Posterior cingulate gyrus (tissue), 11 donors: Measurements from ENCODE around the gene NOP9.
A peak's percentile ranks its signal among the peaks of the same experiment; 100 is the strongest.

ENCODE experiments used
- DNase-seq, 10 donors: peaks; one replicate each; pipeline versions ENCODE4 v3.0.0 to v3.0.0-alpha.2; 2020 to 2021; ENCODE audit warnings: mixed read lengths in 3 of 10
- intact Hi-C: fragments of 100-400 bp; cut with DNase I; formaldehyde crosslinking; loops from one replicate; pipeline ENCODE4 v1.15.1; 2023

The NOP9 gene, protein sequence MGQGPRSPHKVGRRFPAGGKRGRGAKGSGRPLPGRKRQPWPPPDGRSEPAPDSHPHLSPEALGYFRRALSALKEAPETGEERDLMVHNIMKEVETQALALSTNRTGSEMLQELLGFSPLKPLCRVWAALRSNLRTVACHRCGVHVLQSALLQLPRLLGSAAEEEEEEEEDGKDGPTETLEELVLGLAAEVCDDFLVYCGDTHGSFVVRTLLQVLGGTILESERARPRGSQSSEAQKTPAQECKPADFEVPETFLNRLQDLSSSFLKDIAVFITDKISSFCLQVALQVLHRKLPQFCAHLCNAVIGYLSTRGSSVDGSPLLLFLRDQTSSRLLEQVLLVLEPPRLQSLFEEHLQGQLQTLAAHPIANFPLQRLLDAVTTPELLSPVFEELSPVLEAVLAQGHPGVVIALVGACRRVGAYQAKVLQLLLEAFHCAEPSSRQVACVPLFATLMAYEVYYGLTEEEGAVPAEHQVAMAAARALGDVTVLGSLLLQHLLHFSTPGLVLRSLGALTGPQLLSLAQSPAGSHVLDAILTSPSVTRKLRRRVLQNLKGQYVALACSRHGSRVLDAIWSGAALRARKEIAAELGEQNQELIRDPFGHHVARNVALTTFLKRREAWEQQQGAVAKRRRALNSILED

DNA sequence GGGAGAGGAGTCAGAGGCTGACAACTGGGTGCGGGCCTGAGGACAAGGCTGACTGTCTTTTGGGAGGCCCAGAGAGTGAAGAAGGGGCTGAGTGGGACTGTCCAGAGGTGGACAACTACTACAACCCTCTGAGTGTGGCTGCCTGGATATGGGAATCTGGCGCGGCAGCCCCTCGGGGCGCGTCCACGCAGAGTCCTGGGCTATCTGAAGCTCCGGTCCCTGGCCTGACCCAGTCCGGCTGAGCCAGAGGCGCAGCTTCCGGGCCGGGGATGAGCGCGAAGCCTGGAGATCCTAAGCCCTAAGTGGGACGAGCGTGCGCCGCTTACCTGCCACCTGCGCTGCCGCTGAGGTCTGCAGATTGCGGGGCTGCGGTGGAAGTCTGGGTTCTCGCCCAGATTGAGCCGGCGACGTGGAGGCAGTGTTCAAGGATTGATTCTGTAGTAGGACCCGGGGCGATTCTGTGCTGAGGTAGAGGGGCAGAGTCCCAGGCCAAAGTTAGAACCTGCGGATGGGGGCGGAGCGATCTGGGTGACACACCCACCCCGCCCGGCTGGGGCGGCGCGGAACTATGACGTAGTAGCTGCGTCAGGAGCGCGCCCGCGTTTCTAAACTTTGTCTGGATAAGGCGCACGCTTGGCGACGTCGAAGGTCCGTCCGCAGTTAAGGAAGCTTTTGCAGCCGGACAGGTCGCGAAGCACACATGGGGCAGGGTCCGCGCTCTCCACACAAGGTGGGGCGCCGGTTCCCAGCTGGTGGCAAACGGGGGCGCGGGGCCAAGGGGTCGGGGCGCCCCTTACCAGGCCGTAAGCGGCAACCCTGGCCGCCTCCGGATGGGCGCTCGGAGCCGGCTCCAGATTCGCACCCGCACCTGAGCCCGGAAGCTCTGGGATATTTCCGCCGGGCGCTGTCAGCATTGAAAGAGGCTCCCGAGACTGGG, at the start of gene NOP9, which contains the start of gene DHRS1:
Gene NOP9, plus strand, starts transcription at position 596 of the 937 bp plus-strand sequence. Its CDS starts 105 bp downstream, at position 701.
Gene DHRS1, minus strand, starts transcription at position 526 of the 937 bp plus-strand sequence. CDS start 674 bp downstream, outside the sequence.
- peak; percentile 85 to 99 (median 92) for DNase-seq
- intact Hi-C loops, result loop anchor here (1.0 kb wide), 1 partner anchor 28 kb away; the partner anchor contains the start of gene RABGGTA

DNA sequence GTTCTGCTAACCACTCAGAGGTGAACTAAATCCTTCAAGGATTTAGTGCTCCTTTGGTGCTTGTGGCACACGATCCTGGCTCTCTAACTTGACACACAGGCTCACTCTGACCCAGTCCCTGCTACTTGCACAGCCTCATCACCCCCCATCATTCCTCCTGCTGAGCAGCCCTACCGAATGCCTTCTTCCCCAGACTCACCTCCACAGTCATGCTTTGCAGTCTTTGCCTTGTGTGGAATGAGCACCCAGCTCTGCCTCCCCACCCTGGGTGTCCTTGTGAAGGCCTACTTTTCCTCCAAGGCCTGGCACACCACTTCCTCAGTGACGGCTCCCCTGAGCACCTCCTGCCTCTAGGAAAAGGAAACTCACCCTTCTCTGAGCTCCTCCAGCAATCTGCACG, 49.3 kb upstream of the NOP9 start:
- DNase-seq, result peak in 1 of 10 donors; percentile 24

DNA sequence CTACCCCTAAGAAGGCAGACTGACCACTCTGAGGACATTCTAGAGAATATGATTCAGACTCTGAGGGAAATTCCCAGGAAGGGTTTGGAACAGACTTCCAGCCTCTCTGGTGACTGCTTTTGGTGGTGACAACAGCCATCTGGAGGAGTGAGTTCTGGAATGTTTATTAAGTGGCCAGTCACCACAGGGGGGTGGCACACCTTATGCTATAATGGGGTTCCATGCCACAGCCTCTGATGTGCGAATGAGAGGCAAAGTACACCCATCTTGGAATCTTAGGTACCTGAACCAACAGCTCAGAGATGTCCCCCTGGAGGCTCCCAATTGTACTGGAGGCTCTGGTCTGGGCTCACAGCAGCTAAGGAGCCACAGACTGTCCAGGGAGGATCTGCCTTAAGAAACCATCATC, 47.8 kb upstream of the NOP9 start:
- DNase-seq, result no peak
- intact Hi-C loops, result no loop called here

More for the DNA sequence above, 49.3 kb upstream of the NOP9 start:
- intact Hi-C loops, result no loop called here

DNA sequence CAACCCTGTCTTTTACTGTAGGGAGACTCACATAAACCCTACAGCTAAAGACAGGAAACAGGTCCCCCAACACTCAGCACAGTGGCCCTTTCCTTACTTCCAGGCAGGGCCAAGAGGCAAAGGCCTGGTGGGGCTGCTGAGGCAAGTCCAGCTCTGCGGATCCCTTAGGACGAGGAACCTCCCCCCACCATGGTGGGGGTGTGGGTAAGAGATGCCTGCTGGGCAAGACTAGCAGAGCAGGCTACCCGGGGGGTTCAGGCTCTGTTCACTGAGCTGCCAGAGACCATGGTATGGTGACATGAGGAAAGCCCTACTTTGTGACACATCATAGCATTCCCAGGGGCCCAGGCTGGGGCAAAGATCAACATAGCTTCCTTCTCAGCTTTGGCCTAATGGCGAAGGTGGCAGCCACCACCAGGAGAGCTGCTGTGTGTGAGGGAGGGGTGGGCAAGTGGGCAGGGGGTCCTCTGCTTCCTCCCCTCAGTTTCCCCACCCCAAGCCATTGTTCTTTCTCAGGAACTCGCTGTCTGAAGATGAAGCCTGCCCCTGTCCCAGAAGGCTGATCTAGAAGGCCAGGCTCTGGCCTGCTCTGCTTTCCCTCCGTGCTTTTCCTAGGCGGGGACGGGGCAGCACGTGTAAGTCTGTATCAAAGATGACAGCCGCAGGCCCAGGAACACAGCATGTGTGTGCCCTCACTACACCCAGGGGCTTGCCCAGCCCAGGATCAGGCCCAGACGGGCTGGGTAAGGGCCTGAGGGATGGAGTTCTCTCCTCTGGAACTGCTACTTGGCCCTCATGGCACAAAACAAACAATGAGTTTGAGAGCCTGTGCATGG, 47.1 kb upstream of the NOP9 start:
- intact Hi-C loops, result no loop called here
- DNase-seq, result peak in 3 of 10 donors; percentile 11 to 72 (median 48)

DNA sequence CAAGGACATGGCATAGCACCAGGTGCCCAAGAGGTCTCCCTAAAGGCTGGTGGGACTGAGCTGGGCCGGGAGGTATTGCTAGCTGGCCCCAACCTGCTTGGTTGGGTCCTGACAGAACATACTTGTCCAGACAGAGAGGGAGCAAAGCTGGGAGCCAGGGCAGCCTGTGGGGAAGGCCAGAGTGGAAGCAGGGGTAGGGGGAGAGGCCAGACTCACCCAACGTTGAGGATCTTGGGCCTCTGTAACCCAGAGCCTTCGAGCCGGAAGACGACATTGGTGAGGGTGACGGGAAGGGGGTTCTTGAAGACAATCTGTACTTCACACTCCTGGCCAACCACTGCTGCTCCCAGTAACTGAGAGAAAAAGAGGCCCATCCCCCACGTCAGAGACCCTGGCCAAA, 45.7 kb upstream of the NOP9 start:
- intact Hi-C loops, result no loop called here

DNA sequence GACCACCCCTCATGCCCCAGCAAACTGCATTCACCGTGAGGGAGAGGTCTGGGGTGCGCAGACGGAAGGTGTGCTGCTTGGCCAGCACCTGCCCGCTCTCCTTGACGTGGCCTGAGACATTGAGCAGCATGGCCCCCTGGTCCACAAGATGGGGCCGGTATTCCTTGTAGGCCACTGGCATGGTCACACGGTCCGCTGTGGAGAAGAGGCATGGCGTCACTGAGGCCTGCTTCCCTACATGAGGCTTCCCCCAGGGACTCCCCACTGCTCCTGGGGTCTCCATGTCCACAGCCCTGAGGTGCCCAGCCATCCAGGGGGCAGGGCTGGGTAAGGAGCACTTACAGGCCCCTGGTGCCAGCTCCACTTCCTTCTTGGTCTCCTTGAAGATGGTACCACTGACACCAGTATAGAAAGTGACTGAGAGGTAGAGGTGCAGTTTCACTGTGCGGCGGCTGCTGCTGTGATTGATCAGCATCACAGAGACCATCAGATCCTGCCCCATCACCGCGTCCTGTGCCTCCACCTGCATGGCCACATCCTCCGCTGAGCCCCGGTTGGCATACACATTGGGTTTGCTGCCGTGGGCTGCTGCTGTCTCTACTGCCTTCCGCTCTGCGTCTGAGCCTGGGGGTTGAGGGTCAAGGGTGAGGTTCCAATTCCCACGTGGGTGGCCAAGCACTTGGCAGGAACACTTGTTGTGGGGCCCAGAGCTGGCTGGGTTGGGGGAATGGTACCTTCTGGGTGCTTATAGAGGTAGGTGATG, 44.8 kb upstream of the NOP9 start:
- peak in 3 of 10 donors; percentile 23 to 71 (median 63) for DNase-seq
- intact Hi-C loops, result no loop called here

More for the DNA sequence above, 45.7 kb upstream of the NOP9 start:
- peak in 2 of 10 donors; percentile 30 to 50 for DNase-seq

DNA sequence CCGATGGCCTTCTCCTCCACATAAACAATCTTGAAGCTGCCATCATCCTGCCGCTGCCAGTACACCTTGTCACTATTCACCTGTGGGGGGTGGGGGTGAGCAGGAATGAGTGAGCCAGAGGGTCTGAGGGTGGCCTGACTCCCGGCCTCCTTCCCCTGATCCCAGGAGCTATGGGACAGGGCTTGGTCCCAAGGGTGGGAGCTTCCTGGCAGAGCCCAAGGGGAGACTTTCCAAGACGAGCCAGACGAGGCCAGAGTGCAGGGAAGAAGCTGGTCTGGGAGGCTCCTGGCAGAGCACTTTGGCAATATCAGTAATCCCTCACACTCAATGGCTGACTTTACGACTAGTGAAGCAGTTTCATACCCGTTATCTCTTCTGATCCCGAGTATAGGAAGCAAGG, 44.2 kb upstream of the NOP9 start:
- peak in 2 of 10 donors; percentile 23 to 34 for DNase-seq

DNA sequence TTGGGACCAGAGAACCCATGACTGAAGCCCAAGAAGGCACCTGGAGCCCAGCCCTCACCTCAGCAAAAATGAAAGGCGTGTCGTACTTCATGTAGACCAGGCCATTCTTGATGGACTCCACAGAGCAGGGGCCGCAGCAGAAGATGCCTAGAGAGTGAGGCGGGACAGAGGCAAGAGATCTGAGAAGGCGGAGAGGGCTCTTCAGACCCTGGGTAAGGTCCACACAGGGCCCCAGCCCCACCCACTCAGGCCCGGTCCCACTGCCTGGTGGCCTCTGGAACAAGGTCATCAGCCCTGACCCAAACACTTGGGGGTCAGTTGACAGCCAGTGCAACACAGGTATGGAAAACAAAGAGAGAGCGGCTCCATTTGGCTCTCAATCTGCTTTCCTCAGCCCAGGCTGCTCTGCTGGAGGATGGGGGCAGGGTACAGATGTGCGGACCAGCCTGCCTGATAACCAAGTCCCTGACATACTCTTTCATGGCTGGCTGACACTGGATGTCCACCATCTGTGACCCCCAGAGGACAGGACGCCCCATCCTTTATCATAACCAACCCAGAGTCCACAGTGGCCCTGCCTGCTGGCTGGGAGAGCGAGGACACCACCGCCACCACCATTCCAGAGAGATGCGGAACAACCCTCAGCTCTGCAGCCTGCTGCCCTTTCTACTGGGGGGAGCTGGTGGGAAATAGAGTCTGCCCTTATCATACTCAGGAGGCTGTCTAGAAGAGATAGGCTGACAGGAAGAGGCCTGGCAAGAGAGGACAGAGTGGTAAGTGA, 43.5 kb upstream of the NOP9 start:
- intact Hi-C loops, result no loop called here
- DNase-seq, result peak in 3 of 10 donors; percentile 47 to 62 (median 58)

More for the DNA sequence above, 44.2 kb upstream of the NOP9 start:
- intact Hi-C loops, result no loop called here

DNA sequence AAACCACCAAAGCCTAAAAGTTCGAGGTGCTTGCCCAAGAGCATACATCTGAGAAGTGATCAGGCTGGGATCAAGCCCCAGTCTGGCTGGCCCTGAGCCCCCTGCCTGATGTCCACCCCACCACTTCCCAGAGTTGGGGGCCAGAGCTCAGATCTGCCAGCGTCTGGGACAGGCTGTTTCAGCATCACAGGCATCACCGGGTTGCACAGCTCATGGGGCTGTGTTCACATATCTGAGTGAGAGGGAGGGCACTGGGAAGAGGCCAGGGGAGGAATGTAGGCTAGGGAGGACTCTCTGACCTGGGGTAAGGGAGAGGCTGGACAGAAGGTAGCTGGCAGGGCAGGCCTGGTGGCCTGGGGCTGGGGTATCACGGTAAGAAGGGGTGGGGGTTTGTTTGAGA, 42.7 kb upstream of the NOP9 start:
- intact Hi-C loops, result no loop called here
- peak in 2 of 10 donors; percentile 37 to 62 for DNase-seq

DNA sequence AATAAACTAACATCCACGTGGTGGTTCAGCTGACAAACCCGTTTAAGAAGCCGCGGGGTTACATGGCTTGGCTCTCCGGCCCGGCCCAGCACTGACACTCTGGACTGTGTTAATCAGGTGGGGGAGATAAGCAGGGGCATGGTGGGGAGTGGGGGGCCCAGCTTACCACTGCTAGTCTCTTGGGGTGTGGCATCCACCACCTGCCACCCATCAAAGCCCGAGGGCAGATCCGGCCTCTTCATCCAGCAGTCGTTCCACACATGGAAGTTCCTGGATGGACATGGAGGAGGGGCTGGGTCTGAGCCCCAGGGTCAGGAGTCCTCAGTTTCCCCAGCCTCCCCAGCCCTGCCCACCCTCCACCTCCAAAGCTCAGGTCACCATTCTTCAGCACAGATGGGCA, 41.5 kb upstream of the NOP9 start:
- intact Hi-C loops, result no loop called here
- DNase-seq, result peak in 3 of 10 donors; percentile 23 to 63 (median 57)

DNA sequence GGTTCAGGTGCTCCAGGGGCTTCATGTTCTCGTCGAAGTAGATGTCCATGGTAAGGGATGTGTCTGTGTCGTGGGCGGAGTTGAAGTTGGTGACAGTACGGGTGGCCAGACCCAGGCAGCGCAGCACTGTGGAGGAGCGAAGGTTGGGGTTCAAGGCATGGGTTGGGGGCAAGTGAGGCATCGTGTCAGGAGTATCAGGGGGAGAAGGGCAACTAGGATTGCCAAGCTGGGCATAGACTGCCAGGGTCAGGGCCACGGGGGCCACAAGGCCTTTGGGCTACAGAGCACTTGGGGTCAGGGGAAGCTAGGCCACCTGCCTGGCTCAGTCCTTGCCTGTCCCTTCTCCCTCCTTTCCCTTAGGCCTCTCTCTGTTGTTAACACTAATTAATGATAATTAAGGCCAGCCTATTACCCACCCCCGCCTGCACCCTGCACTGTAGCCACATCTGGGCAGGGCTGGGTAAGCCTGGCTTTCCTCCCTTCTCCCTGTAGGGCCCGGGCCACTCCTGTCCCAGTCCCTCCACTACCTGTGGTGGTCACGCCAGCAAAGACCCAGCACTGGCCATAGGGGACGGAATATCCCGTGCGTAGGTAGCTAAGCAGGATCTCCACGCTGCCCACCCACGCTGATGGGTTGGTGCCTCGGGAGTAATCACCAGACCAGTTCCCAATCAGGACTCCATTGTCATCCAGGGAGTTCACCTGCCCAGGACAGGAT, 40.9 kb upstream of the NOP9 start:
- intact Hi-C loops, result no loop called here
- peak in 3 of 10 donors; percentile 28 to 64 (median 39) for DNase-seq

DNA sequence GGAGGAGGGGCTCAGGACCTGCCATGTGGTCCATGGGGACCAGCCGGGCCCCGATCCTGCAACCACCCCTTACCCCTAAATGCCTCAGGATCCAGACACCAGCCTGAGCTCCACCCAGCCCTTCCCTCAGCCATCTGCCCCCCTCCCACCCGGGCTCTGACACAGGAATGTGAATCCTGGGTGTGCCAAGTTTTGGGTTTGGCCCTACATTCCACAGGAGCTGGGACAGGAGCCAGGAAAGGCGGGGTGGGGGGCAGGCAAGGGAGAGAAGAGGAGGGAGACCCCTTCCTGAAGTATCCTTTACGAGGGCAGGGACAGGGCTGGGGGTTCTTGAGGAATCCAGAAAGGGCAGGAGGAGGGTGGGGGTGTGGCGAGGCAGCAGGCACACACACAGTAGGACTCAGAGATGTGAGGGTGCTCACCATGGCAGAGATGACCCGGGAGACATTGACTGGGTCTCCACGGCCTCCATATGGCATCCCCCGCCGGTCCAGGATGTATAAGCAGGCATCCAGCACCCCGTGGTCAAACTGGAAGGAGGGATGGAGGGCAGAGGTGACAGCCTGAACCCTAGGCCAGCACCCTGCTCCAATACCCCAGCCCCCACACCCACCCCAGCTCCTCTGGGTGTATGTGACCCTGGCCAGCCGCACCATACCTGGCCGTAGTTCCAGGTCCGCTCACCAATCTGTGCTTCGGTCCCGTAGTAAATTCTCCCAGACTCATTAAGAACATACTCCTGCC, 40.2 kb upstream of the NOP9 start:
- intact Hi-C loops, result no loop called here
- DNase-seq, result peak in 3 of 10 donors; percentile 33 to 68 (median 48)

DNA sequence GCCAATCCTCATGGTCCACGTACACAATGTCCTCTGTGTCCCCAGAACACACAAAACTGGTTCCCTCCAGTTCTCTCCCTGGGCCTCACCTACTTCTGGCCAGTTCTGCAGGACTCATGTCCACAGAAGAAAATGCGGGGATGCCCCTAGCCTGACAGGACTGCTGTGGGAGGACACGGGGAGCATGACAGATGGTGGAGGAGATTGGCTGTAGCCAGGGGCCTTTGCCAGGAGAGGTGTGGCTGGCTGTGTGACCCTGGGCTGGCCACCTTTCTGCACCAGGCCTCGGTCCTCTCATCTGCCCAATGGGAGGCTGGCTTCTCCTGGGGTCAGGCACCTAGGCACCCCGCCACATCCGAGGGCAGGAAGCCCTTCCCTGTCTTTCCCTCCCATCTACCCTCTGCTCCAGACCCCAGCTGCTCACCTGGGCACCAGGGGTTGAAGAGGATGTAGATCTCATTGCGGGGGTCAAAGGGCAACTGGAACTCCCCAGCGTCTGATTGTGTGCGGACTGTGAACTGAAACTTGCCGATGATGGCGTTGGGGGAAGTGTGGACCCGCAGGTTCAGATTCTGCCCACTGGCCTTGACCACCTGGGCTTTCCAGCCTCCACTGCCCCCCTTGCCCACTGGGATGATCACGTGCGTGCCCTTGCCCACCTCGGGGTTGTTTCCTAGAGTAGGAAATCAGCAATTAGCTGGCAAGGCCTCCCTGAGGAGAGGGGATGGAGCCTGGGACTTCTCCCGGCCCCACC, 39.4 kb upstream of the NOP9 start:
- intact Hi-C loops, result no loop called here
- peak in 3 of 10 donors; percentile 29 to 74 (median 40) for DNase-seq

DNA sequence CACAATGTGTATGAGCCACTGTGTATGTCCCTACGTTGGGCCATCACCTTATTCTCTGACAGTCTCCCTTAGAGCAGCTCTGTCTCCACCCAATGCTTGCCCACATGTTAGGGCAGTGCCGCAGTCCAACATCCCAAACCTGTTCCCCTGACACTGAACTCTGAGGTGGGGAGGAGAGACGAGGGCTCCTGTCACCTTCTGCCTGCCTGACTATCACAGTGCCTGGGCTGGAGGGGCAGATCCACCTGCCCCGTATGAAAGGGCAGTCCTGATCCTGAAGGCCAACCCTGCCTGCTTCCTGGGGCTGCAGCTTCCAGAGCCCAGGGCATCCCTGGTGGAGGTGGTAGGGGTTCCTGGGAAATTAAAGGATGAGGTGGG, 38.9 kb upstream of the NOP9 start:
- peak in 3 of 10 donors; percentile 9 to 66 (median 23) for DNase-seq
- intact Hi-C loops, result no loop called here

DNA sequence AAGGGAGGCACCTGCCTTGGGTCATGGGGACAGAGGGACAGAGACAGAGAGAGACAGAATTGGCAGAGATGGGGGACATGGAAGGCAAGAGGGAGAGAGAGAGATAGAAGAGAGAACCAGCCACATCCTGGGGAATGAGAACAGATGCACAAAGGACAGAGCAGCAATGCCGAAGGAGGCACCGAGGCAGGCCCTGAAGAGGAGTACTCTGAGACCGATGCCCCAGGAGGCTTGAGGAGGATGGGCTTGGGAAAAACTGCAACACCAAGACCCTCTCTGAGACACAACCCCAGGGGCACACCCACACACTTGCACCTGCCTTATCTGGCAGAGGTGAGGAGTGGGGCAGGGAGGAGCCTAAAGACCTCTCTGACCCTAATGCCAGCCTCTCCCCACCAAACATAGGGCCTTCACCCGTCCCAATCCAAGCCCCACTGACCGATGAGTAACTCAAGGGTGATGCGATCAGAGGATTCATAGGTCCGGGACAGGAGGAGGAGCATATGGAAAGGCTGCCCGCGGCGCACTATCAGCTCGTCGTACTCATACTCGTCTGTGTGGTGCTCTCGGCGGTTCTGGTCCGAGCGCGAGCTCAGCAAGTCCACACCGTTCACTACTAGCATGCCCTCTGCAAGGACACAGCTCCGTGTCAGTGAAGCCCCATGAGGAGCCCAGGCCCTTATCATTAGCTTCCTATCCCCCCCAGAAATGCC, 38.2 kb upstream of the NOP9 start:
- intact Hi-C loops, result no loop called here
- DNase-seq, result peak in 3 of 10 donors; percentile 26 to 63 (median 35)
